HCT116 (cell line): ENCODE data around the gene CERK. TPM values are rescaled to one million over a fixed set of nuclear protein-coding genes. Genes with fewer than 3 reads are reported as not detected.

Experiments used
- ATAC-seq: fragments of 200-7000 bp; cut with Tn5 transposase; 2 replicates; pipeline ENCODE4 v1.9.1; 2020; ENCODE audit warnings: mild to moderate bottlenecking, moderate library complexity
- BruUV-seq: library from RNA; stranded (reverse); fragments of 400-500 nt; replicated peaks from 2 replicates; lab custom pipeline; 2021; lab: Mats Ljungman, UMichigan
- CTCF ChIA-PET: fragments of 300-600 bp; sonication (Branson Sonifier 250); formaldehyde crosslinking; loops from one replicate; lab custom pipeline; 2021; ENCODE audit warnings: antibody characterized with exemption; lab: Charles Lee
- POLR2A ChIA-PET: fragments of 300-600, 350-600 bp; sonication (Branson Sonifier 250); formaldehyde crosslinking; loops from one replicate; lab custom pipeline; 2021; ENCODE audit warnings: antibody characterized with exemption; lab: Charles Lee
- RAD21 ChIA-PET, 2 experiments: fragments of 300-600 bp; sonication (Branson Sonifier 250); formaldehyde crosslinking; loops; one replicate each; lab custom pipeline; 2023; ENCODE audit warnings: low total read pairs in 2 of 2; ENCODE audit not compliant: uncharacterized antibody in 2 of 2, unreplicated experiment in 2 of 2, low non-redundant PET in 1 of 2; lab: Charles Lee
- DNase-seq: peaks from one replicate; pipeline ENCODE4 v3.0.0-alpha.2; 2010; ENCODE audit warnings: low read depth, low spot score
- H2AFZ ChIP-seq: fragments of 200-600 bp; shearing (Covaris generic), sonication (generic); 2 replicates; pipeline ENCODE4 v1.6.1; 2017; ENCODE audit warnings: low read depth, mixed run types, mixed read lengths, antibody characterized with exemption, low read length; ENCODE audit not compliant: poor library complexity, severe bottlenecking
- H3K27ac ChIP-seq: 2 replicates; pipeline ENCODE4 v1.5.1; 2012; ENCODE audit warnings: low read depth, low read length
- H3K27me3 ChIP-seq: fragments of 200-600 bp; sonication (generic); 2 replicates; pipeline ENCODE4 v1.6.1; 2016; ENCODE audit warnings: mixed run types, low read length, mixed read lengths; ENCODE audit not compliant: insufficient read depth
- H3K36me3 ChIP-seq, 2 experiments: fragments of 200-500 bp in 1 of 2; fragments of 200-600 bp in 1 of 2; sonication (Bioruptor generic) in 1 of 2; sonication (generic) in 1 of 2; 2 replicates each; pipeline versions ENCODE4 v1.5.1 to v1.6.1; 2014 to 2016; ENCODE audit warnings: low read length in 2 of 2, inconsistent platforms in 1 of 2, mixed read lengths in 1 of 2, mixed run types in 1 of 2; ENCODE audit not compliant: insufficient read depth in 2 of 2, control insufficient read depth in 1 of 2
- H3K4me1 ChIP-seq, 2 experiments: fragments of 200-600 bp in 1 of 2; sonication (generic) in 1 of 2; 2 replicates each; pipeline versions ENCODE4 v1.5.1 to v1.6.1; 2012 to 2017; ENCODE audit warnings: low read length in 2 of 2, inconsistent platforms in 1 of 2, mild to moderate bottlenecking in 1 of 2, mixed read lengths in 1 of 2, mixed run types in 1 of 2, moderate library complexity in 1 of 2; ENCODE audit not compliant: insufficient read depth in 2 of 2, control insufficient read depth in 1 of 2
- H3K4me2 ChIP-seq: fragments of 200-600 bp; sonication (generic); 2 replicates; pipeline ENCODE4 v1.6.1; 2017; ENCODE audit warnings: mixed run types, low read length, mixed read lengths
- H3K4me3 ChIP-seq, 2 experiments: fragments of 200-600 bp in 1 of 2; sonication (generic) in 1 of 2; replicated peaks in 1 of 2; 2 replicates each; pipeline ENCODE4 v1.5.1; 2011 to 2016; ENCODE audit warnings: low read length in 2 of 2, control low read depth in 1 of 2, low read depth in 1 of 2, mild to moderate bottlenecking in 1 of 2, mixed read lengths in 1 of 2, mixed run types in 1 of 2
- H3K79me2 ChIP-seq: fragments of 200-600 bp; sonication (generic); 2 replicates; pipeline ENCODE4 v1.6.1; 2017; ENCODE audit warnings: mild to moderate bottlenecking, mixed run types, low read length, moderate library complexity, mixed read lengths; ENCODE audit not compliant: insufficient read depth
- H3K9ac ChIP-seq: fragments of 200-600 bp; sonication (generic); 2 replicates; pipeline ENCODE4 v1.6.1; 2016; ENCODE audit warnings: low read length, mixed read lengths
- H3K9me2 ChIP-seq: fragments of 200-600 bp; sonication (generic), shearing (Covaris generic); 2 replicates; pipeline ENCODE4 v1.6.1; 2017; ENCODE audit warnings: mixed run types, mild to moderate bottlenecking, moderate library complexity; ENCODE audit not compliant: insufficient read depth
- H3K9me3 ChIP-seq, 2 experiments: fragments of 200-500 bp in 1 of 2; fragments of 200-600 bp in 1 of 2; sonication (Bioruptor generic) in 1 of 2; sonication (generic) in 1 of 2; 2 replicates each; pipeline ENCODE4 v1.6.1; 2014 to 2017; ENCODE audit warnings: low read length in 2 of 2, mixed read lengths in 2 of 2, inconsistent platforms in 1 of 2, low read depth in 1 of 2, mild to moderate bottlenecking in 1 of 2, mixed run types in 1 of 2, moderate library complexity in 1 of 2; ENCODE audit not compliant: control insufficient read depth in 1 of 2, insufficient read depth in 1 of 2
- H4K20me1 ChIP-seq: fragments of 200-600 bp; sonication (generic), shearing (Covaris generic); 2 replicates; pipeline ENCODE4 v1.6.1; 2017; ENCODE audit warnings: mixed run types, mild to moderate bottlenecking, moderate library complexity; ENCODE audit not compliant: insufficient read depth
- CEBPB ChIP-seq: IDR thresholded peaks from 2 replicates; pipeline ENCODE4 v1.6.1; 2012; ENCODE audit warnings: low read depth
- ELF1 ChIP-seq: IDR thresholded peaks from 2 replicates; pipeline ENCODE4 v1.6.1; 2012; ENCODE audit warnings: low read depth, borderline replicate concordance
- EZH2 ChIP-seq: fragments of 200-600 bp; sonication (generic); IDR thresholded peaks from 2 replicates; pipeline ENCODE4 v1.6.1; 2017; ENCODE audit warnings: antibody characterized with exemption, mixed run types
- POLR2AphosphoS5 ChIP-seq: IDR thresholded peaks from 2 replicates; pipeline ENCODE4 v1.6.1; 2011; ENCODE audit warnings: mild to moderate bottlenecking, low read depth, low read length, moderate library complexity
- SIN3A ChIP-seq: IDR thresholded peaks from 2 replicates; pipeline ENCODE4 v1.6.1; 2012; ENCODE audit warnings: low read depth
- SP1 ChIP-seq: IDR thresholded peaks from 2 replicates; pipeline ENCODE4 v1.6.1; 2012; ENCODE audit warnings: low read depth
- SRF ChIP-seq: IDR thresholded peaks from 2 replicates; pipeline ENCODE4 v1.6.1; 2012; ENCODE audit warnings: low read depth
- ZNF274 ChIP-seq: fragments of 200-500 bp; sonication (Bioruptor generic); IDR thresholded peaks from 2 replicates; pipeline ENCODE4 v1.6.1; 2014; ENCODE audit warnings: mild to moderate bottlenecking, low read depth, low read length, inconsistent platforms
- intact Hi-C: fragments of 100-400 bp; cut with micrococcal nuclease; formaldehyde crosslinking; loops from 2 replicates; pipeline ENCODE4 v1.10.0; 2022
- total RNA-seq: library from RNA; stranded (reverse); gene quantifications from one replicate; pipeline ENCODE4 v1.2.1, GENCODE V29; 2021; ENCODE audit not compliant: unreplicated experiment
- TF ChIP-seq, protein P1 (sequence below): IDR thresholded peaks from 2 replicates; pipeline ENCODE4 v1.6.1; 2012
- TF ChIP-seq, protein P2 (sequence below), 3 experiments: fragments of 200-600 bp in 1 of 3; sonication (generic) in 1 of 3; IDR thresholded peaks in 2 of 3; conservative IDR thresholded peaks in 1 of 3; 2 replicates each; pipeline ENCODE4 v1.5.1; 2012 to 2017; ENCODE audit warnings: low read depth in 2 of 3, low read length in 2 of 3, antibody characterized with exemption in 1 of 3, borderline replicate concordance in 1 of 3, control low read depth in 1 of 3, mild to moderate bottlenecking in 1 of 3, mixed read lengths in 1 of 3, mixed run types in 1 of 3, moderate library complexity in 1 of 3; ENCODE audit not compliant: insufficient read depth in 1 of 3
- TF ChIP-seq, protein P3 (sequence below): IDR thresholded peaks from 2 replicates; pipeline ENCODE4 v1.6.1; 2011; ENCODE audit warnings: mild to moderate bottlenecking, low read length, moderate library complexity; ENCODE audit not compliant: insufficient replicate concordance; ENCODE audit errors: extremely low read depth
- TF ChIP-seq, protein P4 (sequence below): IDR thresholded peaks from 2 replicates; pipeline ENCODE4 v1.6.1; 2012; ENCODE audit warnings: low read depth

Gene CERK
- total RNA-seq, 1 experiment from 2014 or later, result 35.0 TPM

DNA sequence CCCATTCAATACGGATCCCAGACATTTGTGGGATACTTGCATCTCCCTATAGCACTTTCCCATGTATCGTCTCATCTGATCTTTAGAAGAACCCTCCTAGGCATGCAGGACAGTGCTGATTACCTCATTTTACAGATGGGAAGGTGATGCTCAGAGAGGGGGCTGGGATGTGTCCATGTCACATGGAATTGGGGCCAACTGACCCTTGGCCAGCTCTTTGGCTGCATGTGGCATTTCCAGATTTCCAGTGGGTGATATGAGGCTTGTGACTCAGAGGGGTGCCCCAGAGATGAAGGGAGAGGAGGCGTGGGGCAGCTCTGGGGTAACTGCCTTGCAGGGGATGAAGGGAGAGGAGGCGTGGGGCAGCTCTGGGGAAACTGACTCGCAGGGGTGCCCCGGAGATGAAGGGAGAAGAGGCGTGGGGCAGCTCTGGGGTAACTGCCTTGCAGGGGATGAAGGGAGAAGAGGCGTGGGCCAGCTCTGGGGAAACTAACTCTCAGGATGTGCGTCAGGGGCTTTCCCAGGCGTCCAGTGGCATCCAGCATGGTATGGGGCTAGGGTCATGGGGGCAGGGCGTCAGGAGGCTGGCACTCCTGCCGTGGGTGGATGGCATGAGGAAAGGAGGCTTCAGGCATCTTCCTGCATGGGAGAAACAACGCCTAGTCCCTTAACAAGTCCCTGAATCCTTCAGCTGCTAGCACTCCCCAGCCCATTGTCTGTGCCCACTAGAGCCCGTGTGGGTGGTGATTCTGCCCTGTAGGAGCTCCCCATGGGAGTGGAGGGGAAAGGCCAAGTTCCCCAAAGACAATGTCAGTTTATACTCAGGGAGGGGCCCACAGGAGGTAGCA, 11.9 kb upstream of the CERK start:
- H2AFZ ChIP-seq, result no peak overlapping the region
- POLR2A ChIA-PET, result interaction anchor here (2.1 kb wide), 1 partner anchor 13 kb away, joined by 8 read pairs; the partner anchor contains the start of gene TBC1D22A
- no peak overlapping the region for H3K4me2 ChIP-seq
- TF ChIP-seq, protein P1, sequence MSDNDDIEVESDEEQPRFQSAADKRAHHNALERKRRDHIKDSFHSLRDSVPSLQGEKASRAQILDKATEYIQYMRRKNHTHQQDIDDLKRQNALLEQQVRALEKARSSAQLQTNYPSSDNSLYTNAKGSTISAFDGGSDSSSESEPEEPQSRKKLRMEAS, result no peak
- TF ChIP-seq ELF1, result no peak
- TF ChIP-seq EZH2, result no peak
- TF ChIP-seq, protein P2, sequence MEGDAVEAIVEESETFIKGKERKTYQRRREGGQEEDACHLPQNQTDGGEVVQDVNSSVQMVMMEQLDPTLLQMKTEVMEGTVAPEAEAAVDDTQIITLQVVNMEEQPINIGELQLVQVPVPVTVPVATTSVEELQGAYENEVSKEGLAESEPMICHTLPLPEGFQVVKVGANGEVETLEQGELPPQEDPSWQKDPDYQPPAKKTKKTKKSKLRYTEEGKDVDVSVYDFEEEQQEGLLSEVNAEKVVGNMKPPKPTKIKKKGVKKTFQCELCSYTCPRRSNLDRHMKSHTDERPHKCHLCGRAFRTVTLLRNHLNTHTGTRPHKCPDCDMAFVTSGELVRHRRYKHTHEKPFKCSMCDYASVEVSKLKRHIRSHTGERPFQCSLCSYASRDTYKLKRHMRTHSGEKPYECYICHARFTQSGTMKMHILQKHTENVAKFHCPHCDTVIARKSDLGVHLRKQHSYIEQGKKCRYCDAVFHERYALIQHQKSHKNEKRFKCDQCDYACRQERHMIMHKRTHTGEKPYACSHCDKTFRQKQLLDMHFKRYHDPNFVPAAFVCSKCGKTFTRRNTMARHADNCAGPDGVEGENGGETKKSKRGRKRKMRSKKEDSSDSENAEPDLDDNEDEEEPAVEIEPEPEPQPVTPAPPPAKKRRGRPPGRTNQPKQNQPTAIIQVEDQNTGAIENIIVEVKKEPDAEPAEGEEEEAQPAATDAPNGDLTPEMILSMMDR (IDR thresholded peaks at IDR 0.05 in 2 of 3, conservative IDR thresholded peaks at IDR 0.05 in 1 of 3; ENCODE audit: borderline replicate concordance in 1 of 3, insufficient read depth in 1 of 3, low read depth in 2 of 3, low read length in 2 of 3), result no peak
- TF ChIP-seq SP1, result no peak
- no peak for TF ChIP-seq ZNF274
- TF ChIP-seq POLR2AphosphoS5, result no peak
- TF ChIP-seq, protein P3, sequence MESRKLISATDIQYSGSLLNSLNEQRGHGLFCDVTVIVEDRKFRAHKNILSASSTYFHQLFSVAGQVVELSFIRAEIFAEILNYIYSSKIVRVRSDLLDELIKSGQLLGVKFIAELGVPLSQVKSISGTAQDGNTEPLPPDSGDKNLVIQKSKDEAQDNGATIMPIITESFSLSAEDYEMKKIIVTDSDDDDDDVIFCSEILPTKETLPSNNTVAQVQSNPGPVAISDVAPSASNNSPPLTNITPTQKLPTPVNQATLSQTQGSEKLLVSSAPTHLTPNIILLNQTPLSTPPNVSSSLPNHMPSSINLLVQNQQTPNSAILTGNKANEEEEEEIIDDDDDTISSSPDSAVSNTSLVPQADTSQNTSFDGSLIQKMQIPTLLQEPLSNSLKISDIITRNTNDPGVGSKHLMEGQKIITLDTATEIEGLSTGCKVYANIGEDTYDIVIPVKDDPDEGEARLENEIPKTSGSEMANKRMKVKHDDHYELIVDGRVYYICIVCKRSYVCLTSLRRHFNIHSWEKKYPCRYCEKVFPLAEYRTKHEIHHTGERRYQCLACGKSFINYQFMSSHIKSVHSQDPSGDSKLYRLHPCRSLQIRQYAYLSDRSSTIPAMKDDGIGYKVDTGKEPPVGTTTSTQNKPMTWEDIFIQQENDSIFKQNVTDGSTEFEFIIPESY, result no peak
- TF ChIP-seq, protein P4, sequence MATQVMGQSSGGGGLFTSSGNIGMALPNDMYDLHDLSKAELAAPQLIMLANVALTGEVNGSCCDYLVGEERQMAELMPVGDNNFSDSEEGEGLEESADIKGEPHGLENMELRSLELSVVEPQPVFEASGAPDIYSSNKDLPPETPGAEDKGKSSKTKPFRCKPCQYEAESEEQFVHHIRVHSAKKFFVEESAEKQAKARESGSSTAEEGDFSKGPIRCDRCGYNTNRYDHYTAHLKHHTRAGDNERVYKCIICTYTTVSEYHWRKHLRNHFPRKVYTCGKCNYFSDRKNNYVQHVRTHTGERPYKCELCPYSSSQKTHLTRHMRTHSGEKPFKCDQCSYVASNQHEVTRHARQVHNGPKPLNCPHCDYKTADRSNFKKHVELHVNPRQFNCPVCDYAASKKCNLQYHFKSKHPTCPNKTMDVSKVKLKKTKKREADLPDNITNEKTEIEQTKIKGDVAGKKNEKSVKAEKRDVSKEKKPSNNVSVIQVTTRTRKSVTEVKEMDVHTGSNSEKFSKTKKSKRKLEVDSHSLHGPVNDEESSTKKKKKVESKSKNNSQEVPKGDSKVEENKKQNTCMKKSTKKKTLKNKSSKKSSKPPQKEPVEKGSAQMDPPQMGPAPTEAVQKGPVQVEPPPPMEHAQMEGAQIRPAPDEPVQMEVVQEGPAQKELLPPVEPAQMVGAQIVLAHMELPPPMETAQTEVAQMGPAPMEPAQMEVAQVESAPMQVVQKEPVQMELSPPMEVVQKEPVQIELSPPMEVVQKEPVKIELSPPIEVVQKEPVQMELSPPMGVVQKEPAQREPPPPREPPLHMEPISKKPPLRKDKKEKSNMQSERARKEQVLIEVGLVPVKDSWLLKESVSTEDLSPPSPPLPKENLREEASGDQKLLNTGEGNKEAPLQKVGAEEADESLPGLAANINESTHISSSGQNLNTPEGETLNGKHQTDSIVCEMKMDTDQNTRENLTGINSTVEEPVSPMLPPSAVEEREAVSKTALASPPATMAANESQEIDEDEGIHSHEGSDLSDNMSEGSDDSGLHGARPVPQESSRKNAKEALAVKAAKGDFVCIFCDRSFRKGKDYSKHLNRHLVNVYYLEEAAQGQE, result no peak
- no peak for TF ChIP-seq SRF
- TF ChIP-seq SIN3A, result no peak
- no peak for TF ChIP-seq CEBPB
- TF ChIP-seq, all 23 proteins: peak for 0
- Histone ChIP-seq H3K9me2 (no peaks in the 10 kb centered on the region), H3K4me1 (peaks cover 13 to 38% of the 10 kb centered on the region in 2 experiments), H3K27ac (no peak overlapping the region), H4K20me1 (no peaks in the 10 kb centered on the region), H3K36me3 (no peaks in the 10 kb centered on the region), H3K4me3 (no peak overlapping the region), H3K9me3 (no peaks in the 10 kb centered on the region), H3K9ac (no peak overlapping the region), H3K79me2 (no peaks in the 10 kb centered on the region), H3K27me3 (no peaks in the 10 kb centered on the region)
- ATAC-seq (no peak), DNase-seq (no peak)
- BruUV-seq, result no TSS peak
- ChIA-PET CTCF (interaction anchor here (1.6 kb wide), 1 partner anchor 11 kb away, joined by 4 read pairs; no protein-coding TSS in a partner anchor), RAD21 (no interaction called here)
- intact Hi-C loops, result no loop called here
